K562 (cell line): Measurements from ENCODE around the gene STXBP6. TPM values are rescaled to one million over a fixed set of nuclear protein-coding genes. Genes with fewer than 3 reads are reported as not detected.

Source experiments
- ATAC-seq: fragments of 200-7000 bp; cut with Tn5 transposase; 3 replicates; pipeline ENCODE4 v1.9.1; 2020; ENCODE audit warnings: moderate library complexity
- BruUV-seq: library from RNA; stranded (reverse); fragments of 400-500 nt; replicated peaks from 2 replicates; lab custom pipeline; 2021; lab: Mats Ljungman, UMichigan
- CTCF ChIA-PET: fragments of 300-600 bp; formaldehyde crosslinking; extraction: SDS; loops from one replicate; lab custom pipeline; 2021; ENCODE audit warnings: low intra/inter-chr PET ratio; lab: Yijun Ruan, JAX
- POLR2A ChIA-PET: fragments of 300-600, 350-650 bp; sonication (Branson Sonifier 250); formaldehyde crosslinking; extraction: SDS; loops from one replicate; lab custom pipeline; 2021; ENCODE audit warnings: antibody characterized with exemption, inconsistent platforms; lab: Yijun Ruan, JAX
- DNase-seq, 4 experiments: peaks; one replicate each; pipeline versions ENCODE4 v3.0.0 to v3.0.0-alpha.2; 2011 to 2018; ENCODE audit warnings: low spot score in 3 of 4, mixed read lengths in 3 of 4; ENCODE audit errors: extremely low read depth in 1 of 4
- FAIRE-seq: peaks from 2 replicates; lab custom pipeline; 2011; peaks lifted over from hg19 to GRCh38; lab: Jason Lieb, UNC
- H2AFZ ChIP-seq: 2 replicates; pipeline ENCODE4 v1.6.0; 2011; ENCODE audit warnings: low read depth, low read length, control low read depth, inconsistent platforms
- H3K27ac ChIP-seq: fragments of 200-600 bp; 3 replicates; pipeline ENCODE4 v1.8.0; 2011; ENCODE audit warnings: low read depth, mild to moderate bottlenecking, control low read depth, inconsistent platforms, low read length, moderate library complexity, mixed read lengths; ENCODE audit errors: extremely low read depth
- H3K27me3 ChIP-seq, 2 experiments: fragments of 300-600 bp in 1 of 2; 2 replicates in 1 of 2; 3 replicates in 1 of 2; pipeline versions ENCODE4 v1.6.0 to v1.8.0; 2011; ENCODE audit warnings: inconsistent platforms in 2 of 2, low read length in 2 of 2, mild to moderate bottlenecking in 1 of 2, mixed read lengths in 1 of 2, moderate library complexity in 1 of 2; ENCODE audit not compliant: control insufficient read depth in 2 of 2, insufficient read depth in 2 of 2
- H3K36me3 ChIP-seq: fragments of 300-600 bp; 3 replicates; pipeline ENCODE4 v1.8.0; 2011; ENCODE audit warnings: mild to moderate bottlenecking, low read length, inconsistent platforms; ENCODE audit not compliant: control insufficient read depth, insufficient read depth
- H3K4me1 ChIP-seq, 2 experiments: fragments of 200-600 bp in 1 of 2; replicated peaks in 1 of 2; 2 replicates in 1 of 2; 3 replicates in 1 of 2; pipeline versions ENCODE4 v1.5.1 to v1.8.0; 2011; ENCODE audit warnings: inconsistent platforms in 2 of 2, low read length in 2 of 2, mild to moderate bottlenecking in 1 of 2, mixed read lengths in 1 of 2, moderate library complexity in 1 of 2; ENCODE audit not compliant: control insufficient read depth in 2 of 2, insufficient read depth in 2 of 2
- H3K4me2 ChIP-seq: 2 replicates; pipeline ENCODE4 v1.6.1; 2011; ENCODE audit warnings: low read length, control low read depth, inconsistent platforms, mixed read lengths; ENCODE audit not compliant: insufficient read depth
- H3K4me3 ChIP-seq: fragments of 200-600 bp; sonication (generic), shearing (Covaris generic); 2 replicates; pipeline ENCODE4 v1.5.1; 2016; ENCODE audit warnings: control low read depth, inconsistent platforms
- H3K79me2 ChIP-seq: fragments of 200-600 bp; 3 replicates; pipeline ENCODE4 v1.8.0; 2011; ENCODE audit warnings: low read length, inconsistent platforms; ENCODE audit not compliant: control insufficient read depth, insufficient read depth
- H3K9ac ChIP-seq, 2 experiments: 2 replicates each; pipeline versions ENCODE4 v1.6.0 to v1.6.1; 2011; ENCODE audit warnings: low read depth in 2 of 2, low read length in 2 of 2, control low read depth in 1 of 2, inconsistent platforms in 1 of 2, mild to moderate bottlenecking in 1 of 2, mixed read lengths in 1 of 2; ENCODE audit not compliant: insufficient read depth in 1 of 2
- H3K9me1 ChIP-seq: one replicate; pipeline ENCODE4 v1.6.0; 2011; ENCODE audit warnings: inconsistent platforms, mild to moderate bottlenecking, low read length, moderate library complexity; ENCODE audit not compliant: control insufficient read depth, insufficient read depth
- H3K9me3 ChIP-seq: replicated peaks from 2 replicates; pipeline ENCODE4 v1.5.1; 2011; ENCODE audit warnings: low read depth, low read length, inconsistent platforms; ENCODE audit not compliant: control insufficient read depth, insufficient read depth
- H4K20me1 ChIP-seq: replicated peaks from 2 replicates; pipeline ENCODE4 v1.6.1; 2011; ENCODE audit warnings: low read length, inconsistent platforms, mixed read lengths; ENCODE audit not compliant: control insufficient read depth, insufficient read depth
- ELF1 ChIP-seq: fragments of 200-800 bp; sonication (Bioruptor generic); IDR thresholded peaks from 2 replicates; pipeline ENCODE4 v1.6.1; 2016; ENCODE audit warnings: missing genetic modification characterization, missing compliant biosample characterization
- FOXA1 ChIP-seq: fragments of 450-650 bp; IDR thresholded peaks from 2 replicates; pipeline ENCODE4 v1.6.1; 2016; ENCODE audit warnings: mild to moderate bottlenecking, borderline replicate concordance
- GTF2F1 ChIP-seq: IDR thresholded peaks from 2 replicates; pipeline ENCODE4 v1.6.1; 2011; ENCODE audit warnings: low read depth, low read length, improper control_type of control experiment
- KLF13 ChIP-seq: fragments of 450-650 bp; IDR thresholded peaks from 2 replicates; pipeline ENCODE4 v1.6.1; 2016; ENCODE audit warnings: missing genetic modification characterization, low read depth, mild to moderate bottlenecking, missing compliant biosample characterization, moderate library complexity, borderline replicate concordance
- MAFG ChIP-seq: fragments of 450-650 bp; conservative IDR thresholded peaks from 2 replicates; pipeline ENCODE4 v1.6.1; 2016; ENCODE audit warnings: missing genetic modification characterization, missing compliant biosample characterization
- MAFK ChIP-seq: IDR thresholded peaks from 2 replicates; pipeline ENCODE4 v1.6.1; 2011; ENCODE audit warnings: low read length, improper control_type of control experiment
- MAX ChIP-seq: sonication (generic); formaldehyde crosslinking; IDR thresholded peaks from 2 replicates; pipeline ENCODE4 v1.9.0; 2022; ENCODE audit warnings: mild to moderate bottlenecking, missing genetic modification reagents
- MECOM ChIP-seq: fragments of 250-450 bp; sonication (Bioruptor Pico); IDR thresholded peaks from 2 replicates; pipeline ENCODE4 v1.8.0; 2022; ENCODE audit warnings: inconsistent platforms
- PURB ChIP-seq: sonication (generic); formaldehyde crosslinking; IDR thresholded peaks from 2 replicates; pipeline ENCODE4 v1.9.0; 2021; ENCODE audit warnings: low read depth, mild to moderate bottlenecking, missing genetic modification reagents
- PYGO2 ChIP-seq: fragments of 450-650 bp; IDR thresholded peaks from 2 replicates; pipeline ENCODE4 v1.6.1; 2016; ENCODE audit warnings: mild to moderate bottlenecking, missing genetic modification characterization, moderate library complexity, missing compliant biosample characterization
- RNF2 ChIP-seq: sonication (generic); IDR thresholded peaks from 2 replicates; pipeline ENCODE4 v1.6.1; 2016
- SIN3A ChIP-seq, 2 experiments: fragments of 150-350 bp in 1 of 2; IDR thresholded peaks; 2 replicates each; pipeline ENCODE4 v1.6.1; 2011 to 2016; ENCODE audit warnings: borderline replicate concordance in 2 of 2, low read depth in 2 of 2, low read length in 2 of 2, mild to moderate bottlenecking in 2 of 2, moderate library complexity in 2 of 2; ENCODE audit not compliant: control insufficient read depth in 1 of 2
- VEZF1 ChIP-seq: fragments of 200-800 bp; sonication (Bioruptor generic); IDR thresholded peaks from 2 replicates; pipeline ENCODE4 v1.6.1; 2017; ENCODE audit warnings: missing genetic modification characterization, missing compliant biosample characterization
- ZNF507 ChIP-seq: conservative IDR thresholded peaks from 2 replicates; pipeline ENCODE4 v1.6.1; 2017; ENCODE audit warnings: missing genetic modification characterization, missing compliant biosample characterization
- ZNF707 ChIP-seq: fragments of 250-450 bp; sonication (Bioruptor Pico); conservative IDR thresholded peaks from 2 replicates; pipeline ENCODE4 v1.8.0; 2022; ENCODE audit warnings: inconsistent platforms, mild to moderate bottlenecking, moderate library complexity
- in situ Hi-C: fragments of 300-500 bp; cut with MboI; formaldehyde crosslinking; loops from 4 replicates; pipeline ENCODE4 v1.15.0; 2018; ENCODE audit warnings: inconsistent platforms, mixed read lengths
- intact Hi-C: fragments of 100-400 bp; cut with micrococcal nuclease; formaldehyde crosslinking; loops from 2 replicates; pipeline ENCODE4 v1.14.2; 2022
- polyA plus RNA-seq, 8 experiments: library from polyadenylated mRNA; depleted of rRNA in 4 of 8; stranded (reverse) in 5 of 8; unstranded in 3 of 8; fragments of >200 nt; fragmentation: Nextera tagmentation in 2 of 8; fragmentation: Illumina TruSeq in 1 of 8; extraction: Ambion mirVana in 2 of 8; extraction: Trizol in 1 of 8; gene quantifications; 2 replicates each; pipeline versions ENCODE4 v1.2.1 to v1.2.3, GENCODE V29; 2011 to 2014; ENCODE audit warnings: inconsistent platforms in 1 of 8, missing spikeins in 1 of 8
- total RNA-seq, 7 experiments: library from RNA; depleted of rRNA in 6 of 7; stranded (reverse); fragments of >200 nt in 6 of 7; fragmentation: Illumina TruSeq in 2 of 7; extraction: Trizol in 2 of 7; gene quantifications; 2 replicates each; pipeline versions ENCODE4 v1.2.1 to v1.2.3, GENCODE V29; 2011 to 2021; ENCODE audit warnings: low replicate concordance in 1 of 7
- TF ChIP-seq, protein P1 (sequence below): fragments of 450-650 bp; IDR thresholded peaks from 2 replicates; pipeline ENCODE4 v1.6.1; 2016

Gene STXBP6
- total and polyA plus RNA-seq, 9 of the 15 experiments (the other 6 are each of a cell fraction or from before 2014, with no cell fraction given), result 0.27 to 0.89 (median 0.59) TPM

DNA sequence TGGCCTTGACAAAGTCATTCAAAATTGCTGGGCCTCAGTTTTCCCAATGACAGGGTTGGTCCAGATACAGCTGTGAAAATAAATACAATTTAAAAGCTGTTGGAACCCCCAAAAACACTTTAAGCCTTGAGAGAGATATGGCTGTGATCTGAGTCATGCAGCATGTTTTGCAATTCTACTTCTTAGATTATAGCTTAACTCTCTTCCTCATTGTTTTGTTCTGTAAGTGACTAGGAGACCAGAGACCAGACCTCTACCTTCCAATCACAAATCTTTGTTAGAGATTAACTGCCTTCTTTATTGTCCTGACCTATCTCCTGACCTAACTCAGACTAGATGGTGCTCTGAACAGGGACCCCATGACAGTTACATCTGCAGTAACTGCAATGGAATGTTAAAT lies 198.1 kb downstream of the STXBP6 start:
- in situ Hi-C loops (no loop called here), intact Hi-C loops (no loop called here)
- H3K9ac ChIP-seq, result no peak overlapping the region
- DNase-seq, result no peak
- no peak overlapping the region for H2AFZ ChIP-seq
- CTCF ChIA-PET, result no interaction called here
- no peak overlapping the region for H3K27ac ChIP-seq
- H4K20me1 ChIP-seq, result no peaks in the 10 kb centered on the region
- POLR2A ChIA-PET, result no interaction called here
- TF ChIP-seq FOXA1 (no peak), MAX (CRISPR knock-in tag) (no peak), GTF2F1 (no peak), MAFG (tag) (no peak), ELF1 (tag) (no peak), RNF2 (no peak), SIN3A (IDR thresholded peaks at IDR 0.05; ENCODE audit: borderline replicate concordance in 2 of 2, control insufficient read depth in 1 of 2, low read depth in 2 of 2, low read length in 2 of 2) (no peak), ZNF507 (tag) (no peak), VEZF1 (CRISPR knock-in tag) (no peak), MECOM (CRISPR knock-in tag) (no peak), KLF13 (tag) (no peak), PURB (no peak), ZNF707 (no peak), PYGO2 (tag) (no peak), MAFK (no peak)
- TF ChIP-seq, protein P1, sequence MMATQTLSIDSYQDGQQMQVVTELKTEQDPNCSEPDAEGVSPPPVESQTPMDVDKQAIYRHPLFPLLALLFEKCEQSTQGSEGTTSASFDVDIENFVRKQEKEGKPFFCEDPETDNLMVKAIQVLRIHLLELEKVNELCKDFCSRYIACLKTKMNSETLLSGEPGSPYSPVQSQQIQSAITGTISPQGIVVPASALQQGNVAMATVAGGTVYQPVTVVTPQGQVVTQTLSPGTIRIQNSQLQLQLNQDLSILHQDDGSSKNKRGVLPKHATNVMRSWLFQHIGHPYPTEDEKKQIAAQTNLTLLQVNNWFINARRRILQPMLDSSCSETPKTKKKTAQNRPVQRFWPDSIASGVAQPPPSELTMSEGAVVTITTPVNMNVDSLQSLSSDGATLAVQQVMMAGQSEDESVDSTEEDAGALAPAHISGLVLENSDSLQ, result no peak
- no peaks in the 10 kb centered on the region for H3K4me1 ChIP-seq
- H3K4me3 ChIP-seq, result no peak overlapping the region
- no peaks in the 10 kb centered on the region for H3K9me3 ChIP-seq
- H3K79me2 ChIP-seq, result no peaks in the 10 kb centered on the region
- H3K27me3 ChIP-seq, result no peaks in the 10 kb centered on the region
- no peaks in the 10 kb centered on the region for H3K9me1 ChIP-seq
- H3K4me2 ChIP-seq, result no peak overlapping the region
- no TSS peak for BruUV-seq
- FAIRE-seq, result no peak
- no peaks in the 10 kb centered on the region for H3K36me3 ChIP-seq
- no peak for ATAC-seq
